NCI-H1417 treated with DMSO at 0.1 percent for 48 hours (cell line): ENCODE measurements around the gene CDH13.

ENCODE experiments used
- DNase-seq: peaks from one replicate; lab custom pipeline; 2025; lab: John Stamatoyannopoulos, UW

Gene CDH13

DNA sequence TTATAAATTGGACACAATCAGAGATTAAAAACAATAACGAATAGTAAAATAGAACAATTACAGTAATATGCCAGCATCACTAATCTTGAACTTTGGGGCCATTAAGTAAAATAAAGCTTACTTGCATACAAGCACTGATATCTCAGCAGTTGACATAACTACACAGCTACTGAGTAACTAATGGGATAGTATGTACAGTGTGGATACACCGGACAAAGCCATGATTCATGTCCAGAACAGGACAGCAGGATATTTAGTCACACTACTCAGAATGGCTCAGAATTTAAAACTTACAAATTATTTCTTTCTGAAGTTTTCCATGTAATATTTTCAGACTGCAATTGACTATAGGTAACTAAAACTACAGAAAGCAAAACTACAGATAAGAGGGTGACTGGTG lies 427.5 kb downstream of the CDH13 start:
- no peak for DNase-seq

DNA sequence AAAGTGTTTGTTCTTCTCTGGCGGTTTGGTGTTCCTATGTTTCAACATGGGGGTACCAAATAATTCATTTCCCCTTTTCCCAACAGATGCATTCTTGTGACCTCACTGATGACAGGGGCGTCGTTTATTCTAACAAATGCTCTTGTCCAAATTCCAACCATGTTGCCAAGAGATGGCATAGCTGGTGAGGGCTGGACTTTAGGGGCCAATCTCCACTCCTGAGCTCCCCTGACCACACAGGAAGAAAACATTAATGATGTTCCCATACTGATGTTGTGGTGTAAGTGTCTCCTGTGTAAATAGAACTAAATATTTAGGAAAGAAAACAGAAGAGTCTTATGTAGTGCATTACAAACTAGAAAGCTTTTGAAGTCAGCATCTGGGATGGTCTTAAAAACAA lies 431.6 kb downstream of the CDH13 start:
- no peak for DNase-seq

DNA sequence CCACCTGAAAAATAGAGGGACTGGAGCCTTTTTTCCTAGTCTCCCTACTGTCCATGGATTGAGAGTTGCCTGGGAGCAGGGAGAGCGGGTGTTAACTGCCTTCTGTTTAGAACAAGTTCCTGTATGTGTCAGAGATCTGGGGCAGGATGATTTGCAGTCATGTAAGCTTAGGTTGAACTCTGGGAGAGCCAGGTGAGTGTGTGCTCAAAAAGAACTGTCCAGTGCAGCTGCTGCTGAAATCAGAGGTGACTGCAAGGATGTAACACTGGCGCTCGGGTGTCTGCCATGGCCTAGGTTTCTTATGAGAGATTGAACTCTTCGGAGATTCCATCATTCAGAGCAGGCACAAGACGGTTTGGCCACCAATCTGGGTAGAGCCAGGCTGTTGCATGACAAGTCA lies 432.5 kb downstream of the CDH13 start:
- DNase-seq, result no peak

DNA sequence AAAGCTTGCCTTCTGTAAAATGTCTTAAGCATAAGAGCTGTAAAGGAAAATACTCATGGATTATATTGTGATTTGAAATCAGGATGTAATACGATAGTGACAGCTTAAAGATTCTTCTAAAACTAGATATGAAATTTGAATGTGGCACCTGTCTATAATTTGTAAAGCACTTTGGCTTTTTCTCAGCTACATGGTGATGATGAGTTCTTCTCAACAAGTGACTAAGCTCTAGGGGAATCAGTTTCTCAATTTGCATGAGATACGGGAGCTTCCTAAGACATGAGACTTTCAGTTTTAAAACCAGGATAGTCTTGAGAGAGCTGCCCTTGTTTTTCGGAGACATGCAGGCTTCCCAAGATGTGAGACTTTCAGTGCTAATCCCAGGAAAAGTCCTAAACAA lies 439.2 kb downstream of the CDH13 start:
- DNase-seq, result no peak

DNA sequence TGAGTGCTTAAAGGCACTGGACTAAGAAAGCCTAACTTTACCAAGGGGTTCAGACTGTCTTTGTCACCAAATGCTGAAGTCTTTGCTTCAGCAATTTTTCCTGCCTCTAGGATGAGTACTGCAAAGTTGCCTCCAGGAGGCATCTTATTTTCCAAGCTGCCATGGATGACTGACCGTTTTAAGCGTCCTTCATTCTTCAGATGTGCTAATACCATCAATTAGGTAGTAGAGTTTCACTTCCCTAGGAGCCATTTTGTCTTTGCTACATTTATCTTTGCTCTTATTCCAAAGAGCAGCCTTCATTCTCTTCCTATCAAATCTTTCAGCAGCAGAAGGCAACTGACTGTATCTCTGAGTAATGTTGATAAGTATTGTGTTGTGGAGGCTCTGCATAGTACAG lies 440.1 kb downstream of the CDH13 start:
- DNase-seq, result no peak

DNA sequence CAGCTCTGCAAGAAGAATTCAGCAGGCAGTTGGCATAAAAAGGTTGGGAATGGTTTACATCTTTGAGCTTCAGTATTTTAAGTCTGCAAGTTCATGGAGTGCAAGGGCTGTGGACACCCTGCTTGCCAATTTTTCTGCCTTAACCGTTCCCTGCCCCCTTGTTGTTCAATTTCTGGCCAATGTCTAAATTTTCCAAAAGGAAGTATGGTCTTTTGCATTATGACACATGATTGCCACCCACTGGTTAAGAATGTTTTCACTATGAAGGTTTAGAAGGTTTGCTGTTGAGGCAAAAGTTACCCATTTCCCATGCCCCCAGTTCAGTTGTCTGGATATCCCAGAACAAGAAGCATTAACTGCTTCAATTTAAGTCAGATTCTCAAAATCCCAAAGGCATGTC lies 441.9 kb downstream of the CDH13 start:
- no peak for DNase-seq

DNA sequence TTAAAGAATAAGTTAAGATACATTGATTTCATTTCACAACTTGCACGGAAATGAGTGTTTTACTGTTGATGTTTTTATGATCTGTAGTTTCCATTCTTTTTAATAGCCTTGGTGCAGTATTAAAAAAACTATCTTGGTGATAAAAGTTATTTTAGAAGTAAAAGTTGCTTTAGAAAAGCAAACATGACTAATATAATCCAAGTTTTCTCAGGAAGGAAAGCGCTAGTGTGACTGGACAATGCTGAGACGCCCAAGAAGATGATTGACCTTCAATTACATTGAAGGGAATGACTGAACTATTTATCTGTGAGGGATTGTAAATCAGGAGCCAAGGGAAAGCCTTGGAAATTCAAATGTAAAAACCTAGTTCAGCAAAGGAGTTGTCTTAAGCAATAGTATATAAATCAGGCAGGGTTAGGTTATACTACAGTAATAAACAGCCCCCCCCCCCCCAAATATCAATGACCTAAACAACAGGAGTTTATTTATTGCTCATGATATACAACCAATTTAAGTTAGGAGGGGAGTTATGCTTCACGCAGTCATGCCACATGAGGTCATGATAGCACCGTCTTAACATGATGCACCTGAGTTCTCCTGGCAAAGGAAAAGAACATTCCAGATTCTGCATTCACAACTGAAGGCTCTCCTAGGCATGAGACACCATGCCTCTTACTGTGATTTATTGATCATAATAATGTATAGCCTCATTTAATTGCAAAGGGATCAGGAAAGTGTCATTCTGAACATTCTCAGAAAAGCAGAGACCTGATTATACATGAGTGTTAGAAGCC lies 443.8 kb downstream of the CDH13 start:
- DNase-seq, result no peak

DNA sequence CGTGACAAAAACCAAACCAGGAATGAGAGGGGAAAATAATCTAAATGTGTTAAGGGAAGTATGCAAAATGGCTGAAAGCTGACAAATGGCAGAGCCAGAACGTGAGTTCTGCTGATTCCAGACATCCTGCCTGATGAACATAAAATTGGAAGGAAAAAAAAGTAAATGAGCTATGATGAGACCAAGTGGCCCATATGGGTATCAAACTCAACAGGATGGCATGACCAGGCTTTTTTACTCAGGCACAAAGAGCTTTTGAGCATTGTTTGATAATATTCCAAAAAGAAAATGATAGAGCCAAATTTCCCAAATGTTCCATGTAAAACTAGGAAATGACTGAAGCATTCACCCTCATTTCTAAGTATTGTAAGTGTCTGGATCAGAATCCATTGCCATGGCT lies 449.2 kb downstream of the CDH13 start:
- no peak for DNase-seq

DNA sequence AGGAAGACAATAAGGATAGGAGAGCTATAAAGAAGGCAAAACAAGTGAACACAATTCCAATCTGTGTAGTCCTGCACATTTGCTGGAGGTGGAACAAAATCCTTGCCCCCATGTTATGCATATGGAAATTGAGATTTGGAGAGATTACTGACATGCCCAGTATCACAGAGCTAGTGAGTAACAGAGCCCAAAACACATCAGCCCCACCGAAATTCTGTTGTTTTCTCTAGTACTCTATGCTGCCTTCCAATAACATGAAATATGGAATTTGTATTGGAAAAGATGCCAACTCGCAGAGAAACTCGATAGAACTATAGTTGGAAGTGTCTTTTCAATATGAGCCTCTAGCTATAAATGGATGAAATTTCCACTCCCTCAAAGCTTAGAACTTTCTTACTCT lies 456.6 kb downstream of the CDH13 start:
- no peak for DNase-seq

DNA sequence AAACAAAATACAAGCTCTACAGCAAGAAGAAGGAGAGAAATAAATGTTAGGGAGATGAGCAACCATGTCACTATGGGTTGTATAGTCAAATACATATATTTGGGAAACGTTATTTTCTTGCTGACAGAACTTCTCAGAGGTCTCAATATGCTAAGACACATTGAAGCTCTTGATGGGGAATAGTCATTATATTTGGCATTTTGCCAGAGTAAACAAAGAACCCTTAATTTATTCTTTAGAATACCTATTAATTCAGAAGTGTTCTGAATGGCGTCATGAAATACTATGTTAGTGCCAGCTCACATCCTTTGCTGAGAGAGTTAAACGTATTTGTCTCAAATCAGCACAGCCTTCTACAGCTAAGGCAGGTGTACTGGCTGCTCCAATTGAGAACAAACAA lies 458.9 kb downstream of the CDH13 start:
- DNase-seq, result no peak

DNA sequence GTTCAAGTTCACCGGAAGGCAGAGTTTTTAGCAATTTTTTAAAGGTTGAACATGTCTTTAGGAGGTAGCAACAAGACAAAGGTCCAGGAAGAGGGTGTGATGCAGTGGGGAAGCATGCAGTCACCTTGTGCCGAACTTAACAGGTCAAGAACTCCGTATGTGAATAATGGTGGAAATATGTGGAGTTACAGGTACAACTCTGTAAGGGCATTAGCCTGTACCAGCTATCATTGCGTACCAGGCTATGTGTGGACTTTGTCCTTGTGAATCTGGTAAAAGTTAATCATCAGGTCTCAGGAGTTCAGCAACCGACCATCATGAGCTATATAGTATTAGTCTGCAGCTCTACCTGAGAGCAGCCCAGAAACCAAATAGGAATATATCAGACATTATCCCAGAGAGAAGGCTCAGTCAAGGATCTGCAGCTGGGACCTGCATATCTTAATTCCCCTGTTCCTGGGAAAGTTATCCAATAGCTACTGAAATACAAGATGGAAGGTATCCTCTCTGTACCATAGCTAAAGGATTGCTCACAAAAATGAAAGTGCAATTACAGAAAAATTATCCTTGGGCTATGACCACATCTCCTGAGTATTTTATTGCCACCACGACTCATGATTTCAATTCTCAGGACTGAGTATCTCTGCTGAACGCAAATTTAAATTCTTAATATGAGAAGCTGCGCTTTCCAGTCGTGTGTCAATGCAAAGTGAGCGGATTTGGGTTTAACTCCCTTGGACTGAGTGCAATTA lies 469.3 kb downstream of the CDH13 start:
- DNase-seq, result no peak

DNA sequence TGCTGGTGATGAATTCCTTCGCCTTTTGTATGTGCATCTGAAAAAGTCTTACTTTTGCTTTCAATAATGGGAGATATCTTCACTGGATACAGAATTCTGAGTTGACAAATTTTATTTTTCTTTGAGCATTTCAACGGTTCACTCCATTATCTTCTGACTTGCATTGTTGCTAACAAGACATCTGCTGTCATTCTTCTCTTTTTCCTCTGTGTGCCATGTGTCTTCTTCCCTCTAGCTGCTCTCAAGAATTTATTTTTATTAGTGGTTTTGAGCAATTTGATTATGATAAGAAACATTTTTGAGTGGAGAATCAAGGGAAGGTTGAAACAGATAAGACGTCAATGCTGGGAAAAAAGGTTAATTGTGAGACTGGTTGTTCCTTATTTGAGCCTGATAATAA lies 471.8 kb downstream of the CDH13 start:
- DNase-seq, result no peak

DNA sequence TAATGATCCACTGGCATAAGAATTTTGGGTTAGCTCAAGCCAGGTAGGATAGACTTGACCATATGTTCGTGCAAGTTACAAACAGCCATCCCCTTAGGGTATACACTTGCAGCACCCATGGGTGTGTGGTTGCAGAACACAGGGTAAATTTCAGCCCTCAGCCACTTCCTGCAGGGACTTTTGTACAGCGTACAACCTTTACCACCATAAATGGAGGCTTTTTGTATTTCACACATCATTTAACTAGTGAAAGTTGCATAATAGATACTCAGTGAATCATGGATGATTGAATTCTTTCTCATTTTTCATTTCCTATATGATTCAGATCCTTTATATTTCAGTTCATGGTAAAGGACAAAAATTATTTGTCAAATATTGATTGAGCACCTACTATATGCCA lies 473.9 kb downstream of the CDH13 start:
- DNase-seq, result no peak

DNA sequence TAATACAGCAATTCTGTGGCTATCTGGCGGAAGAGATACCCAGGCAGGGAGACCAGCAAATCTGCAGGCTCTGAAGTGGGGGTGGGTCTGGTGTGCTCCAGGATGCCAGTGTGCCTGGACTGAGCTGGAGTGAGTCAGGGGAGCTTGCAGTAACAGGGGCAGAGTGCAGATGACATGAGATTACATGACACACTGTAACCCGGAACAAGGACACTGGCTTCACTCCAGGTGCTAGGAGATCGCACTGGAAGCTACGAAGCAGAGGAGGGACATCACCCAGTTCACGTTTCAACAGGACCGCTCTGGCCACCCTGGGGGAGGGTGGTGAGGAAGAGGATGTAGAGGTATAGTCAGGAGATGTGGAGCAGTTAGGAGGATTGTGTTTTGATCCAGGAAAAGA lies 475.6 kb downstream of the CDH13 start:
- DNase-seq, result no peak

DNA sequence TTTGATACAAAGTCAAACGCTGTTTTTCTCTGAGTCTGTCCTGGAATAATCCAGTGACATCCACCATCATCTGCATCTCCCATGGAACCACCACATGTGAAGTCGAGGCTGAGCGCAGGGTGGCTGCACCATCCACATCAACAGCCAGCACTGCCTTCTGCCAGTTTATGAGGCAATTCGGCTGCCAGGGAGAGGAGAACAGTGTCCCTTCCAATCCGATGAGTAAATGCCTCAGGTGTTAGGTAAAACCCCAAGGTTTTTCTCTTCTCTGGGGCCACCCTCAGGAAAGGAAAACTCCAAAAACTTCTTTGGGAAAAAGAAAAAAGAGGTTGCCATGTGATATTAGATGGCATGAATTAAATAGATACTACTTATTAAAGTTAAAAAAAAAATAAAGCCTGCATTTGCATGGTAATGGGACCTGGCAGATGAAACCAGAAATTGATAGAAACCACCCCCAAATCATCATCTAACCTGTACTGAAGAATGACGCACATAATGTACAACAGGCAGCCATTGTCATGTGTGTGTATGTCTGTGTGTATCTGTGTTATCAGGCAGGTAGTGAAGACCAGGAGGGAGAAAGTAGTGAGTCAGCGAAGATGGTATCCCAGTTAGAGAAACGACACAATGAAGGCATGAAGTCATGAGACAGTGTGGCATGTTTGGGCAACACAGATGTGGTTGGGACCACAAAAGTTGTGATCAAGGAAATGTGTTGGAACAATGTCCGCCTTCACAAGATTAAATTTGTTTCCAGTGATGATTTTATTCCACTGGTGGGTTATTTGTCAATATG lies 478.7 kb downstream of the CDH13 start:
- no peak for DNase-seq

DNA sequence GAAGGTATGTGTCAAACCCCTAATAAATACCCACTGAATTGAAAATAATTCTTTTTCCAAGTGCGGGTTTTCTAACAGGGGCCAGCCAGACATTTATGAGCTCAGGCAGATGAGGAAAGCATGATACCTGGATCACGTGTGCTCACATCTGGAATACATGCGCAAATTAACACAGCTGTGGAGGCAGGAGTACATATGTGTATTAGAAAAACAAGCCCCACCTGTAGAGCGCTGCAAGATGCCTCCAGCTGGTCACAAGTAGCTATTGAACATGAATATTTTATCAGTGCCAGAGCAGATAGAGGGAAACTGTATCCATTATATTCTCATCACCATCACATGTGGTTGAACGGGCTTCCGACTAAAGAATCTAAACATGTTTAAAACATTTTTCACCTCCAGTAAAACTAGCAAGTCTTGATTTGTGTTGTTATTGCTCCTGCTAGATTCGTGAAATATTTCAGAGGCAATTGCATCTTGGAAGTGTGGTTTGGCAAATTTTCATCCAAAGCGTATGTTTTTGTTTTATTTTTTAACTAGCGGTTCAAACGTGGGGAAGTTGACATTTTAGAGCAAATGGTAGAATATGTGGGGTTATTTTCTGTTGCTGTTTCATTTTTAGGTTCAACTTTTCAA lies 482.8 kb downstream of the CDH13 start:
- DNase-seq, result no peak

DNA sequence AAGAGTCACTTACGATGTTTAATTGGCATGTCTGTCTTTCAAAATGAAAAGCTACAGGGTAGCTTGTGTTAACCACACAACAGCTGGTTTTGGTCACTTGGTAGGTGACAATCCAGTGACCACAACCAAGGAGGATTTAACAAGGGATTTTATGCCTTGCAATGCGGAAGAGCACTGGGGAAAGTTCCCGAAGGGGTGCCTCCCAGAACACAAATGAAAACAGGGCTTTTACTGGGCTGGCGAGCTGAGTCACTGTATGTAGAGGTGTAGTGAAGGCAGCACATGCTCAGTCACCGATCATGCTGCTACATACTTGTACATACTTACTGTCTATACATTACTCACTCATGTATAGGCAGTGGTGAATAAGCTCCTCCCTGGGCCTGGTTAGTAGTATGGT lies 483.5 kb downstream of the CDH13 start:
- DNase-seq, result no peak

DNA sequence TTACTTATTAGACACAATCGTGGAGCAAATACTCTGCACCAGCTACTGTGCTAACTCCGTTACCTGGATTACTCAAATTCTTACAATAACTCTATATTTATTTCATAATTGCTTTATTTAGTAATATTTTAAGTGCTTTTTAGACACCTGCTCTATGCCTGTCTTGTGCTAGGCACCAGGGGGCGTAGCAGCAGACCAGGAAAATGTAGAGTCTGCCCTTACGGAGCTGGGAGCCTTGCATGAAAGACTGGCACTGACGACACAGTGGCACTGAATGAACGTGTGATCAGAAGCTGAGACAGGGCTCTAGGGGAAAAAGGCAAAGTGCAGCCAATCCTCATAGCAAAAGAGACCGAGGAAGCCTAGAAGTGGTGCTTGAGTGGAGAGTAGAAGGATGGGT lies 486.5 kb downstream of the CDH13 start:
- DNase-seq, result no peak

DNA sequence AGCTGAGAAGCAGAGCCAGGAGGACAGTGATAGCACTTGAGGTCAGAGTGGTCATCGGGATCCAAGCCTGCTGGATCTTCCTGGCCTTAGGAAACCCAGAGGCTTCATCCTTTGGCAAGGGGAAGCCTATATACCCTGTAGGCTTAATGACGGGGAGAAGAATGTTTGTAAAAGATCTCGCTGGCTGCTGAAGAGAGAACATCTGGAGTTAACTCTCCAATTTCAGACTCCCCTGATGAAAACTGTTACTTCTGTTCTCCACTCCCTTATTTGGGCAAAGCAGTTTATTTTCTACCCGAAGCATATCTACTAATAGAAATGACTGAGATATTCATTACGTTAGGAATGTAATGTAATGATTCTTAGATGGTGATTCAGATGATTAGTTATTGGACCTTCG lies 487.0 kb downstream of the CDH13 start:
- no peak for DNase-seq

DNA sequence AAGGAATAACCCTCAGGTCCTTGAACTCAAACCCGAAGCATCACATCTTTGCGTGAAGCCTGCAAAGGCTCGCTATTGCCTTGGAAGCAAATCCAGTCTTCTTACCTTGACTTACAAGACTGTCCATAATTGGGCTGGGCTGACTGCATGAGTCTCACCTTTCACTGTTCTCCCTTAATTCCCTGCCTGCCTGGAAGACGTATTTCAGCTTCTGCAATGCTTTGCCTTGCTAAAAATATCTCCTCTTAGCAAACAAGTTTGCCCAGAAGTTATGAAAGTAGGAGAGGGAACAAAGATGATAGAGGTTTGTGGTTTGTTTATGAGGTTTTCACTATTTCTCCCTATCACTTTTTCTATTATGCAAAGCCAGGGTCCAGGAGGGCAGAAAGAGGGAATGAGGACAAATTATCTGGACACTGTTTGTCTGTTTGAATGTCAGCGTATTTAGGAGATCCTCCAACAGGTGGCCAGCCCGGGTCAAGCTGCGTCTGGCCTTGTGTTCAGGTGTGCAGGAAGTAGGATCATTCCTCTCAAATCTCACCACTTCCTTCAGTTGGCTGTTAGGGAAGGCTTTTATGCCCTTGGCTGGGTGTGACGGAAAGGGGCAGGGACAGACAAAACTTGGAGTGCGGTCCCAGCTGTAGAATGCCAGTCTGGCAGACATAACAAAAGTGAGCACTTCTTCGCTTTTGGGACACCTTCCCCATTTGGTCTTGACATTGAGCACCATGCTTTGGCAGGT lies 488.9 kb downstream of the CDH13 start:
- no peak for DNase-seq

DNA sequence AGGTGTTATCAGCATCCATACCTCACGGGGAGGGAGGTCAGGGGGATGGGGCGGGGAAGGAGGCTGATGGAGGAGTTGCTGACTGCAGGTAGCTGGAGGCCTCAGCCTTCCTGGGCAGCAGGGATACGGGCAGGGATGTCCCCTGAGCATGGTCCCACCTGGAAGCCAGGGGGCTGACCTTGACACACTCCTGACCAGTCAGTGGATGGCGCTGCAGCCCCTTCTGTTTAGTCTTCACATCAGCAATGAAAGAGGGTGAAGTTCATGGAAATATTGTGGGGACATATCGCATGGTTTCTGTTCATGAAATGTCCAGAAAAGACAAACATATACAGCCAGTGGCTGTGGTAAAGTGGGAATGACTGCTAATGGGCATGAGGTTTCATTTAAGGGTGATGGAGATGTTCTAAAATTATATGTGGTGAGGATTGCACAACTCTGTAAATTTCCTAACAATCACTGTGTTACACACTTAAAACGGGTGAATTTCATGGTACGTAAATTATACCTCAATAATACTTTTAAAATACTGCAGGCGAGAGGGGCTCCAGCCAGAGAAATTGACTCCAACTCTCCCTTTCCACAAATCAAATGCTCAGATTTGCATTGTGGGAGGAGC lies 489.6 kb downstream of the CDH13 start:
- no peak for DNase-seq
